MG63 (cell line): Measurements from ENCODE around the gene FAIM2. TPM values are rescaled to one million over a fixed set of nuclear protein-coding genes. Genes with fewer than 3 reads are reported as not detected.

Experiments
- DNase-seq: peaks from one replicate; pipeline ENCODE4 v3.0.0-alpha.2; 2020
- H3K27me3 ChIP-seq: fragments of 250-450 bp; sonication (Bioruptor Pico); 2 replicates; pipeline ENCODE4 v1.5.1; 2020; ENCODE audit warnings: mild to moderate bottlenecking, moderate library complexity
- H3K36me3 ChIP-seq: fragments of 250-450 bp; sonication (Bioruptor Pico); 2 replicates; pipeline ENCODE4 v1.5.1; 2020; ENCODE audit warnings: mild to moderate bottlenecking, moderate library complexity
- H3K4me3 ChIP-seq: fragments of 250-450 bp; sonication (Bioruptor Pico); 2 replicates; pipeline ENCODE4 v1.5.1; 2020; ENCODE audit warnings: mild to moderate bottlenecking, moderate library complexity
- H3K9me3 ChIP-seq: fragments of 250-450 bp; sonication (Bioruptor Pico); 2 replicates; pipeline ENCODE4 v1.5.1; 2020; ENCODE audit warnings: mild to moderate bottlenecking, moderate library complexity
- total RNA-seq: library from RNA; depleted of rRNA; stranded (reverse); fragments of >200 nt; shearing (Covaris generic); gene quantifications from 2 replicates; pipeline ENCODE4 v1.2.3, GENCODE V29; 2014; ENCODE audit warnings: low replicate concordance

The FAIM2 gene
- total RNA-seq, 1 experiment from 2014 or later, result not detected

DNA sequence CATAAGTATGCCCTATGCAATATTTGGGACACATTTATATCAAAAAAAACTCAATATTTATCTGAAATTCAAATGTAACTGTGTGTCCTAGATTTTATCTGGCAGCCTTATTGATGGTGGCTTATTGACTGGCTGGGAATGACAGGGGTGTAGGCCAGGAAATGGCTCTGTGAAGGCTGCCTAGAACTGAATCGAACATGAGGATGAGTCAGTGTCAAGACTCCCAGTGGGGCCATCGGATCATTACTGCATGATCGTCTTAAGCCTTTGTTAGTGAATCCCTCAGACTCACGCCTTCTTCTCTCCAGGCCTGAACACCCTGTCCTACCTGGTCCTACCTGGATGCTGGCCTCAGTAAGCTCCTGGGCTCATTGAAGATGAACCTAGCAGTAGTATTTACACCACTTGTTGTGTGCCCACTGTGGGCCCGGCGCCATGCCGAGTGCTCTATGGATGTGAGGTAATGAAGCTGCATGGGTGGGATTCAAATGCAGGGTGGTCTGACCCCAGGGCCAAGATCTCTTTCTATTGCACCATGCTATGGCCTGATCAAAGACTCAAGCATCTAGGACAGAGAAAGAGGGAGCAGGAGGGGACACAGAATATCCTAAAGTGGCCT lies 21.0 kb upstream of the FAIM2 start:
- no peak for DNase-seq
- Histone ChIP-seq H3K27me3 (no peaks in the 10 kb centered on the region), H3K4me3 (no peak overlapping the region), H3K36me3 (no peaks in the 10 kb centered on the region), H3K9me3 (no peaks in the 10 kb centered on the region)

DNA sequence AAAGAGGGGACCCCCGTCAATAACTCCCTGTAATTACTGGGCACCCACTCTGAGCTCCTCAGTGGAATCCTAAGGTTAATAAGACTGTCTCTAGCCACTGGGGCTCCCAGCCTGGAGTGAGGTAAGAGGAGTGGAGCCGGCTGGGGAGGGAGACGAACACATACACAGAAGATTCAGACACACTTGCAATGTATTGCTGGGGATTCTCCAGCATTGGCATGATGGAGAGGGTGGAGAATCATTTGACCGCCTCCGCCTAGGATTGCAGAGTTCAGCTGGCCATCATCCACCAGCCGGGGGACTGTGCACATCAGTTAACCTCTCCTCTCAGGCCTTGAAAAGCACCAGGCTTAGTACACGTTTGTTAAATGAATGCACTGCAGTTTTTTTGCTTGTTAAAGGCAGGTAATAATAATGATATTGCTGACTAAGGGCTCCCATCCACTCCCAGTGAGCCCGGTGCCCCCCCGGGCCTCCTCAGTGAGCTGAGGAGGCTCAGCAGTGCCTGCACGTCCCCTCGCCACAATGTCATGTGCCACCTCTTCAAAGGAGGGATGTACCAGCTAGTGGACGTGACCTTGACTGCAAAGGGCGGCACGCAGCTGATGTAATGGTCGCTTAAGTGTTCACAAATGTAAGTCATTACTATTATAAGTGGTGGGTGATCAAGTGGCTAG lies 20.3 kb upstream of the FAIM2 start:
- H3K36me3 ChIP-seq, result no peaks in the 10 kb centered on the region
- H3K27me3 ChIP-seq, result no peaks in the 10 kb centered on the region
- no peaks in the 10 kb centered on the region for H3K9me3 ChIP-seq
- no peak for DNase-seq
- no peak overlapping the region for H3K4me3 ChIP-seq

GRCh38 chr12:49923035-49923644 lies 19.4 kb upstream of the FAIM2 start:
- Histone ChIP-seq H3K36me3 (no peaks in the 10 kb centered on the region), H3K4me3 (no peak overlapping the region), H3K27me3 (no peaks in the 10 kb centered on the region), H3K9me3 (no peaks in the 10 kb centered on the region)
- no peak for DNase-seq

DNA sequence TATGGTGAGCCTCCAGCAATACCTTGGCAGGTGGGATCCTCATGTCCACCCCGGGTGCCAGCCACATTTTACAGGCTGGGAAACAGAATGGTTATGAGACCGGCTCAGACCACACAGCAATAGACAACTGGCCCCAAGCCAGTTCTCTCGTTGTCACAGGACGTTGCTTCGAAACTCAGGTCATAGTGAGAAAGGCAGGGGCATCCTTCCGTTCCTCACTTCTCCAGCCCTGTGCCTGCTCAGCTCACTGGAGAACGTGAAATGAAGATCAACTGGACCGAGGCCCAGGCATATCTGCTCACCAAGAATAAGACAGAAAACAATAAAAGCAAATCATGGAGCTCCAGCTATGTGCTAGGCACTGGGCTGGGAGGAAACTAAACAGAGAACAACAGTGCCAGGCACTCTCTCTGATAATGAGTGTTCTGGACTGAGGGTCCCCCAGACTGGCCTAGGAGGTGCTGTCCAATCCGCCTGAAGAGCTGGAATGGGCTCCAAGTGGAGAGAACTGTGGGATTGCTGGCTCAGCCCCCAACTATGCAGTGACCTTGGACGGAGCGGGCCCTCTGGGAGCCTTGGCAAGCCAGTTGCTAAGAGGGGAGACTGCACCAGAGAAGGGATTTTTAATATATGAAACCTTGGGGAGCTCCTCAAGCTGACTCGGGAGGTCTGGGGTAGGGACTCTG lies 18.8 kb upstream of the FAIM2 start:
- no peaks in the 10 kb centered on the region for H3K36me3 ChIP-seq
- no peak for DNase-seq

DNA sequence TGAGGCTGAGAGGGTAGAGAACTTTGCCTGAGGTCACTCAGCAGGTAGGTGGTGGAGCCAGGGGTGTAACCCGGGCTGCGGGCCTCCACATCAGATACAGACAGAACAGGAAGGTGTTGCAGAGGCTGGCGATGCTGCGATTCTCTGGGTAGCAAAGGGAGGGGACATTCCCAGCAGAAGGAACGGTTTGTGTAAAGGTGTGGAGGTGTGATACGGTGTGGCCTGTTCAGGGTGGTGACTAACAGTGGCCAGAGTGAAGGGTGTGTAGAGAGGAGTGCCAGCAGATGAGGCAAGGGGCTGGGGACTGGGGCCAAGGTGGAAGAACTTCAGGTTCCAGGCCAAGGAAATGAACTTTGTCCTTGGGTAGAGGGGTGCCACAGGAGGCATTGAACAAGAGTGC lies 18.2 kb upstream of the FAIM2 start:
- no peak for DNase-seq
- Histone ChIP-seq H3K27me3 (no peaks in the 10 kb centered on the region), H3K36me3 (no peaks in the 10 kb centered on the region), H3K4me3 (no peak overlapping the region), H3K9me3 (no peaks in the 10 kb centered on the region)

More for the DNA sequence above, 18.8 kb upstream of the FAIM2 start:
- H3K27me3 ChIP-seq, result no peaks in the 10 kb centered on the region
- no peaks in the 10 kb centered on the region for H3K9me3 ChIP-seq
- no peak overlapping the region for H3K4me3 ChIP-seq

DNA sequence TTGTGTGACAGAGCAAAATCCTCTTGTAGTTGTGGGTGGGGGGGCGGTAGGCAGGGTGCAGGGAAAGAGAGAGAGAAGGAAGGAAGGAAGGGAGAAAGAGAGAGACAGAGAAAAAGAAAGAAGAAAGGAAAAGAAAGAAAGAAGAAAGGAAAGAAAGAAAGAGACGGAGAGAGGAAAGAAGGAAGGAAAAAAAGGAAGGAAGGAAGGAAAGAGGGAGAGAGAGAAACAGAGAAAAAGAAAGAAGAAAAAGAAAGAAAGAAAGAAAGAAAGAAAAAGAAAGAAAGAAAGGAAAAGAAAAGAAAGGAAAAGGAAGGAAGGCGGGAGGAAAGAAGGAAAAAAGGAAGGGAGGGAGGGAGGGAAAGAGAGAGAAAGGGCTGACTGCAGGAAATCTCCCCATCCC lies 17.6 kb upstream of the FAIM2 start:
- Histone ChIP-seq H3K36me3 (no peaks in the 10 kb centered on the region), H3K4me3 (no peak overlapping the region), H3K9me3 (no peaks in the 10 kb centered on the region), H3K27me3 (no peaks in the 10 kb centered on the region)
- no peak for DNase-seq

DNA sequence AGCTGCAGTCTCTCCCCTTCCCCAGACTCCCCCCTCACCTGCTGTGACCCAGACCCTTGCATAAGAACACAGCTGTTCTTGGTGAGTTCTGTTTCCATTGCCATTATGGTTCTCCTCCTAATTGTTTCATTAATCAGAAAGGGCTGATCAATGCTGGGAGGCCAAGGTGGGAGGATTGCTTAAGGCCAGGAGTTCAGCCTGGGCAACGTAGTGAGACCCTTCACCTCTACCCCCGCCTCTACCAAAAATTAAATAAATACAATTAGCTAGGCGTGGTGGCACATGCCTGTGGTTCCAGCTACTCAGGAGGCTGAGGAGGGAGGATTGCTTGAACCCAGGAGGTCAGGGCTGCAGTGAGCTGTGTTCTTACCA lies 17.2 kb upstream of the FAIM2 start:
- Histone ChIP-seq H3K27me3 (no peaks in the 10 kb centered on the region), H3K36me3 (no peaks in the 10 kb centered on the region), H3K9me3 (no peaks in the 10 kb centered on the region)

GRCh38 chr12:49920241-49920914 lies 16.7 kb upstream of the FAIM2 start:
- no peaks in the 10 kb centered on the region for H3K27me3 ChIP-seq
- DNase-seq, result peak; percentile 40
- H3K9me3 ChIP-seq, result no peaks in the 10 kb centered on the region
- no peaks in the 10 kb centered on the region for H3K36me3 ChIP-seq
- no peak overlapping the region for H3K4me3 ChIP-seq

More for the DNA sequence above, 17.2 kb upstream of the FAIM2 start:
- H3K4me3 ChIP-seq, result no peak overlapping the region
- DNase-seq, result no peak

- Histone ChIP-seq H3K27me3 (no peaks in the 10 kb centered on the region), H3K4me3 (no peak overlapping the region), H3K36me3 (no peaks in the 10 kb centered on the region), H3K9me3 (no peaks in the 10 kb centered on the region)
- no peak for DNase-seq
These were observed 14.1 kb upstream of the FAIM2 start for GRCh38 chr12:49917788-49918173.

- Histone ChIP-seq H3K27me3 (no peaks in the 10 kb centered on the region), H3K9me3 (no peaks in the 10 kb centered on the region), H3K36me3 (no peaks in the 10 kb centered on the region), H3K4me3 (no peak overlapping the region)
- DNase-seq, result no peak
These were observed 13.6 kb upstream of the FAIM2 start for GRCh38 chr12:49917166-49917787.

GRCh38 chr12:49916129-49916919 lies 12.6 kb upstream of the FAIM2 start:
- Histone ChIP-seq H3K9me3 (no peaks in the 10 kb centered on the region), H3K36me3 (no peaks in the 10 kb centered on the region)
- peak; percentile 20 for DNase-seq

DNA sequence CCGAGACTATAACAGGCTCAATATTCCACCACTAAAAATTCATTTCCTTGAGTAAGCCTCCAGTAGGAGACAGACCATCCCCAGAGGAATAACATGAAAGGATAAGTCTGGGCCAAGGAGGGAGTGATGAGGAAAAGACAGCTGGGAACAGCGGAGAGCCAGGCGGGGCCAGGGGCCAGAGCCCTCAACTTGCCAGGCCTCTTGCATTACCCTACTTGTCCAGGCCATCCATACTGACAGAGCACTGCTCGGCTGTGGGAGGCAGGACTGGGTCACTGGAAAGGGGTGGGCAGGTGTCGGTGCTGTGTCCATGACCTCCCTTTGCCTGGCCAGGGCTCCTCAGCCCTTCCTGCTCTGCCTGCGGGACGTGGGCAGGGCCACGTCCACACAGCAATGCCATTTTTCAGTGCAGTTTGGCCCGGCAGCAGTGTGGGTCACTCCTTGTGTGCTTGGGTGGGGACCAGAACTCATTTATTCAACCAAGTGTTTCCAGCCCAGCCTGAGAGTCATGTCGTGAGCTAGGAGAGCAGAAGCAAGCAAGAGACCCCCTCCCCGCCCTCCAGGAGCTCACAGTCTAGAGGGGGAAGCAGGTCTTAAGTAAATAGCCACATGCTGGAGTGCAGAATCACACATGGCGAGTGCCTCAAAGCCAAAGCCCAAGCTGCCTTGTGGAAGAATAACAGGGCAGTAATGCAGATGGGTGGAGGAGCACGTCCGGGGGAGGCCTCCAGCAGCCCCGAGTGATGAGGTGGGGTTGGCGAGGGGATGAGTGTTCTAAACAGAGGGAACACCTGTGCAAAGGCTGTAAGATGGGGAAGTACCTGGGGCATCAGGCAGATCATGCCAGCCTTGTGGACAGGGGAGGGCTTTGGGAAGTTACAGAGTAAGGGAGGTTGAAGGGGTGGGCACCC lies 8.9 kb upstream of the FAIM2 start:
- H3K4me3 ChIP-seq, result no peak overlapping the region
- no peak for DNase-seq
- H3K9me3 ChIP-seq, result no peaks in the 10 kb centered on the region

More at GRCh38 chr12:49916129-49916919, 12.6 kb upstream of the FAIM2 start:
- no peaks in the 10 kb centered on the region for H3K27me3 ChIP-seq
- no peak overlapping the region for H3K4me3 ChIP-seq

DNA sequence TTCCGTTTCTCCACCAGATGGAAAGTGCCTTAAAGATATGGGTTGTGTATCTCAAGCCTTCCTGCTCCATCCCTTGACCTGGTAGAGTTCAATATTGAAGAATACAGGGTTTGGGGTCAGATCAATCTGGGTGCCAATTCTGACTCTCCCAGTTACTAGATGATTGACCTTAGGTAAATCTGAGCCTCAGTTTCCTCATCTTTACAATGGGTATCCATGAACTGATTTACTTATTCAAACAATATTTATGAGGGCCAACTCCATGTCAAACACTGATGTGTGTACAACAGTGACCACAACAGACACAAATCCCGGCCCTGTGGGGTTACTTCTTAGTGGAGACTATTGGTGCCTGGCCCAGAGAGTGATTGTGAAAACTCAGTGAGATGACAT lies 7.5 kb upstream of the FAIM2 start:
- DNase-seq, result no peak
- Histone ChIP-seq H3K4me3 (no peak overlapping the region), H3K36me3 (no peaks in the 10 kb centered on the region), H3K27me3 (no peaks in the 10 kb centered on the region), H3K9me3 (no peaks in the 10 kb centered on the region)

More for the DNA sequence above, 8.9 kb upstream of the FAIM2 start:
- no peaks in the 10 kb centered on the region for H3K36me3 ChIP-seq
- no peaks in the 10 kb centered on the region for H3K27me3 ChIP-seq

DNA sequence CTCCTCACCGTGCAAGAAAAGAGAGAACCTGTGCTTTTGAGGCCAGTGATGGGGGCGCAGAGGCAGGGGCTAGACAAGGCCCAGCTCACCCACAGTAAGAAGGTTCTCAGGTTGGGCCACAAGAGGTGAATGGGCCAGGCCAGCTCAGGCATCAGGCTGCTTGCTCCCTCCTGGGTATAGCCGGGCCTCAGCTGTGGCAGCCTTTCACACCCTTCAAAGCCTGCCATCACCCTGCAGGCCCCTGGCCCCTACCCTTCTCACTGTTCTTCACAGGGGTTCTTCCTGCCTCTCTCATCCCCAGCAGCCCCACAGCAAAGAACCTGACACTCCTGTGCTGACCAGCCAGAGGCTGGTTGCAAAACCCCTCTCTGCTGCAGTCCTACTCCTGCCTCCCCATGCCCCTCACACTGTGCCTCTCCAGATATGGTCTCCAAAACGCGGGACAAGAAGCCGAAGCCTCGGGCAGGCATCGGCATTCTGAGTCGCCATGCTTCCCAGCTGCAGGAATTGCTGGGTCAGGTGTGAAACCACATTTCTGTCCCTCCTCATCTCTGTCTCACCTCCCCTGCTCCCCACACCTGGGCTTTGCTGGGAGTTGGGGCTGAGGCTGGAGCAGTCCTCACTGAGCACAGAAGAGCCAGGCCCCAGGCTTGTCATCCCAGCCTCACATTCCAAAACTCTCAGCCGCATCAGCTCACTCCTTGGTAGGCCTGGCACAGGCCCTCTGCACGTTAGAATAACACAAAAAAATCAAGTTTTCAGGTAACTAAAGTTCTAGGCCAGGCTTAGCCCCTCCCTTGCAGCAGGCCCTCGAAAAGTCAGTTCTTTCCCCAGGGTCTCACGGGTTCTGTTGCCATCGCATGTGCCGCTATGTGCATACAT lies 6.9 kb upstream of the FAIM2 start:
- H3K36me3 ChIP-seq, result no peaks in the 10 kb centered on the region
- DNase-seq, result no peak
- H3K4me3 ChIP-seq, result no peak overlapping the region
- H3K9me3 ChIP-seq, result no peaks in the 10 kb centered on the region
- H3K27me3 ChIP-seq, result no peaks in the 10 kb centered on the region
